GM12864 (cell line): ENCODE data around the gene EXOG.

Experiments
- DNase-seq: peaks from one replicate; pipeline ENCODE4 v3.0.0-alpha.2; 2011; ENCODE audit warnings: low read depth
- H3K4me3 ChIP-seq: 2 replicates; pipeline ENCODE4 v1.5.1; 2011; ENCODE audit warnings: mild to moderate bottlenecking, low read depth, low read length, control low read depth
- TF ChIP-seq, protein P1 (sequence below): IDR thresholded peaks from 2 replicates; pipeline ENCODE4 v1.5.1; 2011; ENCODE audit warnings: low read depth, mild to moderate bottlenecking, moderate library complexity, low read length, control low read depth, inconsistent platforms; ENCODE audit errors: missing control alignments

The EXOG gene

DNA sequence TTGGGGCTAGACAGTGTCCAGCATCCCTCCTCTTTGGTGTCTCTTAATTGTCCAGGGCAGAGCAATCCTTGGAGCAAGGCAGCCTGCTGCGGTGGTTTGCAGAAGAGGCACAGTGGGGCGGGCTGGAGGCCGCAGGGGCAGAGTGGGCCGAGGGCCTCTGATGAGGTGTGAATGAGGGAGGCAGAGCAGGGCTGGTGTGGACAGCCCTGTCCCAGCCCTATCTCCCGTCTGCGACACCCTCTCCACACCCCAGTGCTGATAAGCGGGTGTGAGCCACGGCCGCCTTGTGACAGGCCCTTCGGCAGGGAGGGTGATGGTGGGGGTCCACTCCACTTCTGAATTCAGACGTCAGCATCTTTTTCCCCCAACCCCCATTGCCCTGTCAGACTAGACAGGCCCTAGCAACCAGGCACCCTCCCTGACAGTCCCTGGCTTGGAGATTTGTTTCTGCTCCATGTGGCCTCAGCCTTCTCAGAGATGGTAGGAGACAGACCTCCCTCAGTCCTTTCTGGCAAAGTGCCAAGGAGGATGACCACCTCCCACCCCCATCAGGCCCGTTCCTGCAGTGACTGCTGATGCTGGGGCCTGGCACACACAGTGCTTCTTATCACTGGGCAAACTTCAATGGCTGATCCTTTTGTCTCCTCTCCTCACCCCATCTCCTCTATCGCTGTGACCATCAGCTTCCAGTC, 37.3 kb downstream of the EXOG start:
- H3K4me3 ChIP-seq: no peak overlapping the region
- TF ChIP-seq, protein P1, sequence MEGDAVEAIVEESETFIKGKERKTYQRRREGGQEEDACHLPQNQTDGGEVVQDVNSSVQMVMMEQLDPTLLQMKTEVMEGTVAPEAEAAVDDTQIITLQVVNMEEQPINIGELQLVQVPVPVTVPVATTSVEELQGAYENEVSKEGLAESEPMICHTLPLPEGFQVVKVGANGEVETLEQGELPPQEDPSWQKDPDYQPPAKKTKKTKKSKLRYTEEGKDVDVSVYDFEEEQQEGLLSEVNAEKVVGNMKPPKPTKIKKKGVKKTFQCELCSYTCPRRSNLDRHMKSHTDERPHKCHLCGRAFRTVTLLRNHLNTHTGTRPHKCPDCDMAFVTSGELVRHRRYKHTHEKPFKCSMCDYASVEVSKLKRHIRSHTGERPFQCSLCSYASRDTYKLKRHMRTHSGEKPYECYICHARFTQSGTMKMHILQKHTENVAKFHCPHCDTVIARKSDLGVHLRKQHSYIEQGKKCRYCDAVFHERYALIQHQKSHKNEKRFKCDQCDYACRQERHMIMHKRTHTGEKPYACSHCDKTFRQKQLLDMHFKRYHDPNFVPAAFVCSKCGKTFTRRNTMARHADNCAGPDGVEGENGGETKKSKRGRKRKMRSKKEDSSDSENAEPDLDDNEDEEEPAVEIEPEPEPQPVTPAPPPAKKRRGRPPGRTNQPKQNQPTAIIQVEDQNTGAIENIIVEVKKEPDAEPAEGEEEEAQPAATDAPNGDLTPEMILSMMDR: no peak
- no peak for DNase-seq

DNA sequence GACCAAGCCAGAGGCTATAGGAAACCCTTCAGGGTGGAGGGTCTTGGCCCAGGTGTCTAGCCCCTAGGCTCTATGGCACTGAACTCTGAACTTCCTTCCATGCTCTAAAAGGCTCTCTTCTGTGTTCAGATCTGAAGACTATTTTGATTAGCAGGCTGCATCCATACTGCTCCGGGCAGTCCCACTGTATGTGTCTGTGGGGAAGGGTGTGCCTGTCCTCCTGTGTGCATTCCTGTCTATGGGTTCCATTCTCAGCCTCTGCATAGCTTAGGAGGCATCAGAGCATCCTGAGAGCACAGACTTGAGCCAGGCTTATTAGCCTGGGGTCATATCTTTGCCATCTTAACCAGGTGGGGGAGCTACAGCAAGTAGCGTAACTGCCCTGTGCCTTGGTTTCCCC, 38.0 kb downstream of the EXOG start:
- TF ChIP-seq, protein P1: no peak
- H3K4me3 ChIP-seq: no peak overlapping the region
- no peak for DNase-seq

DNA sequence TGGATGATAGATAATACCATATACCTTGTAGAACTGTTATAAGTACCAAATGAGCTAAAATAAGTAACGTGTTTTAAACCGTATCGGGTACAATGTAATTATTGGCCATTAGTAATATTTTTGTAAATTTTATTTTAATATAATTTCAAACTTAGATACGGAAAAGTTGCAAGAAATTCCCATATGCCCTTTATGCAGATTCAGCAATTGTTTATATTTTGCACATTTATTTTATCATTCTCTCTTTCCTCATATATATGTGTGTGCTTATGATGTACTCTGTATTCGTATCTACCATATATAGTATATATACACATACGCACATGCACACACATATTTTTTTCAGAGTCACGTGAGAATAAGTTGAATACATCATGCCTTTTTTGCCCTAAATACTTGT, 38.5 kb downstream of the EXOG start:
- TF ChIP-seq, protein P1: no peak
- H3K4me3 ChIP-seq: no peak overlapping the region
- no peak for DNase-seq

DNA sequence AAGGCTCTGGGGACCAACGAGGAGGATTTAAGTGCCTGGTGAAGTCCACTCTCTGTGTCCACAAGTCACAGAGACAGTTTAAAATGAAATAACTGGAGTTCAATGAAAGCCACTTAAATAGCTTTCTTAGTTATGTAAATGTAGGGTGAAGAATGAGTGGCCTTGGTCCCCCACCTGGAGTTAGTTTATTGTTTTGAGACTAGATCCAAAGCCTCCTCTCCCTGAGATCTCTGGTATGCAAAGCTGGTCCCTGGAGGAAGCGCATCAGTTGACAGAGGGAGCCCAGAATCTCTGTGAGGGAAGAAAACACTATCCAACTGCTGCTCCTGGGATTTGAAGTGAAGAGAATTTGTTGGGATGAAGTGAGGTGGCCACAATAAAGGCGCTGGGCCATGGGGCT, 40.5 kb downstream of the EXOG start:
- no peak overlapping the region for H3K4me3 ChIP-seq
- TF ChIP-seq, protein P1: no peak
- no peak for DNase-seq

DNA sequence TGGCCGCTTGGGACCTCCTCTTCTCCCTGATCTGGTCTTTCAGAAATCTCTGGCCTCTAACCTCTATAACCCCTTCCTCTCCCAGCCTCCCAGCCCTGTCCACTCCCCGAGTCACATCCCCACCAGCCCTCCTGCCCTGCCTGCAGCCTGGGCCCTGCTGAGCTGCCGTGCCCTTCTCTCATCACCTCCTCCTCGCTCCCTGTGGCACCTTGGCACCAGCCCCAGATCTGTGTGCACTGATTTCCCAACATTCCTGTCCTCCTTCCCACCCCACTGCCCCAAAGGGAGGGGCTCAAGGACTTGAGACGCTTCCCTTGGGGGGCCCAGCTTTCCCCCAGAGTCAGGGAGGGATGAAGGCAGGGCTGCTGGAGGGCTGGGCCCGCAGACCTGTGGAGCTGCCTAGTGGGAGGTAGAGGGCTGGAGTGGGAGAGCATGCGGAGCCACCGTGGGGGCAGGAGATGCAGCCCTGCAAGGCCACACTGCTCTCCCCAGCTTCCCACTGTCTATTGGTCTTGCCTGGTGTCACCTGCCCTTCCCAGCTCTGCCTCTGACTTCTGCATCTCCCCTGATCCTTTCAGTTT, 42.7 kb downstream of the EXOG start:
- TF ChIP-seq, protein P1: no peak
- DNase-seq: no peak
- H3K4me3 ChIP-seq: no peak overlapping the region

DNA sequence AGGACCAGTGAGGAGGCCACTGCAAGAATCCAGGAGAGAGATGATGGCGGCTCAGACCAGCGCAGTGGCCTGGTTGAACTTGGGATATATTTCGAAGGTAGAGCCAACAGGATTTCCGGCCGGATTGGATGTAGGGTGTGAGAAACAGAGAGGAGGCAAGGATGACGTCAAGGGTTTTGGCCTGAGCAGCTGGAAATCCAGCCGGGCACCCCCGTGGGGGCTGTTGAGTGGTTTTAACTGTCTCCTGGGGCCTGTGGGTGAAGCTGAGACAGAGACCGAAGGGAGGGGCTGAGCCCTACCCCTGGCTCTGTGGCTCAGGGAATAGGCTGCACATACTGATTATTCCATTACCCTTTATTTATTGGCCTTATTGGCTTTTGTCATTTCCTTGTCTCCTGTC, 45.7 kb downstream of the EXOG start:
- no peak overlapping the region for H3K4me3 ChIP-seq
- TF ChIP-seq, protein P1: no peak
- DNase-seq: no peak
